Parathyroid adenoma (tissue), 2 donors: Measurements from ENCODE around the gene PSMB3.

Experiments used
- H2AFZ ChIP-seq: fragments of 300-600 bp; sonication (generic); one replicate; pipeline ENCODE4 v1.7.0; 2017; ENCODE audit warnings: antibody characterized with exemption, mild to moderate bottlenecking
- H3K27ac ChIP-seq: fragments of 300-600 bp; sonication (generic); one replicate; pipeline ENCODE4 v1.7.0; 2017
- H3K27me3 ChIP-seq: fragments of 300-600 bp; sonication (generic); one replicate; pipeline ENCODE4 v1.7.0; 2017; ENCODE audit warnings: low read length; ENCODE audit not compliant: control insufficient read depth, insufficient read depth
- H3K36me3 ChIP-seq: fragments of 300-600 bp; sonication (generic); one replicate; pipeline ENCODE4 v1.7.0; 2017; ENCODE audit warnings: low read length; ENCODE audit not compliant: control insufficient read depth, insufficient read depth
- H3K4me1 ChIP-seq: fragments of 300-600 bp; sonication (generic); one replicate; pipeline ENCODE4 v1.7.0; 2017; ENCODE audit warnings: control low read depth
- H3K4me2 ChIP-seq: fragments of 300-600 bp; sonication (generic); one replicate; pipeline ENCODE4 v1.7.0; 2017; ENCODE audit warnings: low read length
- H3K4me3 ChIP-seq: fragments of 300-600 bp; sonication (generic); one replicate; pipeline ENCODE4 v1.7.0; 2017; ENCODE audit warnings: low read depth, low read length
- H3K79me2 ChIP-seq: fragments of 300-600 bp; sonication (generic); one replicate; pipeline ENCODE4 v1.7.0; 2017; ENCODE audit warnings: control low read depth
- H3K9ac ChIP-seq: fragments of 300-600 bp; sonication (generic); one replicate; pipeline ENCODE4 v1.7.0; 2017; ENCODE audit warnings: mild to moderate bottlenecking
- H3K9me3 ChIP-seq: fragments of 300-600 bp; sonication (generic); one replicate; pipeline ENCODE4 v1.7.0; 2017; ENCODE audit warnings: low read length; ENCODE audit not compliant: control insufficient read depth
- CTCF ChIP-seq: fragments of 300-600 bp; sonication (generic); IDR thresholded peaks from one replicate; pipeline ENCODE4 v1.7.0; 2017; ENCODE audit warnings: antibody characterized with exemption, mild to moderate bottlenecking
- donor health status: primary hyperparathyroidism.

Gene PSMB3

GRCh38 chr17:38749223-38750043, 3.1 kb upstream of the PSMB3 start:
- TF ChIP-seq CTCF = peak; percentile 21
- Histone ChIP-seq H3K36me3 (no peaks in the 10 kb centered on the region), H3K79me2 (peaks cover 25% of the 10 kb centered on the region), H3K27ac (peak overlapping the region; percentile 96), H3K9ac (peak overlapping the region; percentile 85), H3K27me3 (no peaks in the 10 kb centered on the region), H2AFZ (peak overlapping the region; percentile 74), H3K4me3 (peak overlapping the region; percentile 88), H3K4me1 (peaks cover 31% of the 10 kb centered on the region), H3K9me3 (no peaks in the 10 kb centered on the region), H3K4me2 (peak overlapping the region; percentile 93)

- no peak for TF ChIP-seq CTCF
- Histone ChIP-seq H3K4me2 (peak overlapping the region; percentile 93), H2AFZ (peak overlapping the region; percentile 74), H3K4me1 (peaks cover 31% of the 10 kb centered on the region), H3K9ac (no peak overlapping the region), H3K27ac (peak overlapping the region; percentile 96), H3K9me3 (no peaks in the 10 kb centered on the region), H3K36me3 (no peaks in the 10 kb centered on the region), H3K4me3 (peak overlapping the region; percentile 88), H3K79me2 (peaks cover 27% of the 10 kb centered on the region), H3K27me3 (no peaks in the 10 kb centered on the region)
These were observed 2.6 kb upstream of the PSMB3 start for GRCh38 chr17:38750044-38750311.

GRCh38 chr17:38750312-38751121, 2.0 kb upstream of the PSMB3 start:
- H3K4me3 ChIP-seq = peak overlapping the region; percentile 97
- peak overlapping the region; percentile 74 for H2AFZ ChIP-seq
- no peaks in the 10 kb centered on the region for H3K36me3 ChIP-seq
- no peaks in the 10 kb centered on the region for H3K27me3 ChIP-seq
- peak overlapping the region; percentile 93 for H3K4me2 ChIP-seq
- H3K9ac ChIP-seq = no peak overlapping the region
- H3K27ac ChIP-seq = peak overlapping the region; percentile 96
- peaks cover 30% of the 10 kb centered on the region for H3K79me2 ChIP-seq
- peaks cover 31% of the 10 kb centered on the region for H3K4me1 ChIP-seq
- no peak for TF ChIP-seq CTCF
- no peaks in the 10 kb centered on the region for H3K9me3 ChIP-seq

- H3K9ac ChIP-seq = no peak overlapping the region
- peaks cover 30% of the 10 kb centered on the region for H3K79me2 ChIP-seq
- H3K27ac ChIP-seq = peak overlapping the region; percentile 96
- no peaks in the 10 kb centered on the region for H3K9me3 ChIP-seq
- TF ChIP-seq CTCF = no peak
- no peaks in the 10 kb centered on the region for H3K36me3 ChIP-seq
- H3K4me1 ChIP-seq = peaks cover 31% of the 10 kb centered on the region
- peak overlapping the region; percentile 97 for H3K4me3 ChIP-seq
- H3K27me3 ChIP-seq = no peaks in the 10 kb centered on the region
- H3K4me2 ChIP-seq = peak overlapping the region; percentile 93
- peak overlapping the region; percentile 74 for H2AFZ ChIP-seq
These were observed 1.3 kb upstream of the PSMB3 start for GRCh38 chr17:38751144-38751807.
